ENCODE measurements around the gene AOX1.

DNA sequence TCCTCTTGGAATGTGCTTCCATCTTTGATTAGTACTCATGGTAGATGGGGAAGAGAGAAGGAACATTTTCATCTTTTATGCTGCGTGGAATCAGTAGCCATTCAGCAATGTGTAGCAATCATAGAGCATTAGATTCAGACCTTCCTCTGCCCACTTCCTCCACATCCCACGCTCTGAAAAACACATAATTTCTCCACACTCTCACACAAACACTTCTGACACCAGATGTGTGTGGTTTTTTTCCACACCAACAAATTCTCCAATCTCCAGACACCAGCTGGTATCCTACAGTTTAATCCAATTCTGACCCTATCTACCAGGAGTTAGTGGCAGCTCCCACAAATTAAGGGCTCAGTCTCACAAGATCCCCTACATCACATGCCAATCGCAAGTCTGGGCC lies 103.3 kb downstream of the AOX1 start:
- TF ChIP-seq, protein P1, sequence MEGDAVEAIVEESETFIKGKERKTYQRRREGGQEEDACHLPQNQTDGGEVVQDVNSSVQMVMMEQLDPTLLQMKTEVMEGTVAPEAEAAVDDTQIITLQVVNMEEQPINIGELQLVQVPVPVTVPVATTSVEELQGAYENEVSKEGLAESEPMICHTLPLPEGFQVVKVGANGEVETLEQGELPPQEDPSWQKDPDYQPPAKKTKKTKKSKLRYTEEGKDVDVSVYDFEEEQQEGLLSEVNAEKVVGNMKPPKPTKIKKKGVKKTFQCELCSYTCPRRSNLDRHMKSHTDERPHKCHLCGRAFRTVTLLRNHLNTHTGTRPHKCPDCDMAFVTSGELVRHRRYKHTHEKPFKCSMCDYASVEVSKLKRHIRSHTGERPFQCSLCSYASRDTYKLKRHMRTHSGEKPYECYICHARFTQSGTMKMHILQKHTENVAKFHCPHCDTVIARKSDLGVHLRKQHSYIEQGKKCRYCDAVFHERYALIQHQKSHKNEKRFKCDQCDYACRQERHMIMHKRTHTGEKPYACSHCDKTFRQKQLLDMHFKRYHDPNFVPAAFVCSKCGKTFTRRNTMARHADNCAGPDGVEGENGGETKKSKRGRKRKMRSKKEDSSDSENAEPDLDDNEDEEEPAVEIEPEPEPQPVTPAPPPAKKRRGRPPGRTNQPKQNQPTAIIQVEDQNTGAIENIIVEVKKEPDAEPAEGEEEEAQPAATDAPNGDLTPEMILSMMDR (IDR thresholded peaks at IDR 0.05) = no peak
- TF ChIP-seq POLR2AphosphoS5 (IDR thresholded peaks at IDR 0.05) = no peak
- TF ChIP-seq POLR2A (IDR thresholded peaks at IDR 0.05) = no peak

Measured in prostate gland (tissue), 2 donors.